Measurements from ENCODE around the gene TNPO2. TPM values are rescaled to one million over a fixed set of nuclear protein-coding genes. Genes with fewer than 3 reads are reported as not detected.
A peak's percentile ranks its signal among the peaks of the same experiment; 100 is the strongest.

The TNPO2 gene
- polyA plus RNA-seq, 1 experiment, result 47.3 TPM

DNA sequence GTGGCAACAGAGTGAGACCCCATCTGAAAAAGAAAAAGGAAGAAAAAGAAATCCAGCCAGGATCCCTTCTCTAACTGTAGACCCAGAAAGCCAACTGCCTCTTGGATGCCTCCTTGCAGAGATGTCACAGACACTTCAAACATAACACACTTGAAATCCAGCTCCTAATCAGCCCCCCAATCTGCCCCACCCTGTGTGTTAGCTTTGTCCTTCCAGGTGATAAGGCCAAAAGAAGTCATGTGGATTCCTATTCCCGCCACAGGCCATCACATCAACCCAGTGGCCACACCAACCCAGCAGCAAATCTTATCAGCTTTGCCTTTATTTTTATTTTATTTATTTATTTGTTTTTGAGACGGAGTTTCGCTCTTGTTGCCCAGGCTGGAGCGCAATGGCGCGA is 36.0 kb upstream of the TNPO2 start:
- no peak for TF ChIP-seq CTCF (IDR thresholded peaks at IDR 0.05; ENCODE audit: low read depth, low read length)
- DNase-seq (ENCODE audit: low read depth, low spot score), result no peak
- Histone ChIP-seq H3K27me3 (ENCODE audit: control insufficient read depth, insufficient read depth, low read length) (no peaks in the 10 kb centered on the region), H3K9me3 (ENCODE audit: control insufficient read depth, insufficient read depth, low read length) (peaks cover 6% of the 10 kb centered on the region), H3K27ac (ENCODE audit: low read depth, low read length) (no peak overlapping the region), H3K4me3 (ENCODE audit: low read depth, low read length) (no peak overlapping the region)
- POLR2A ChIA-PET, result no interaction called here
- CTCF ChIA-PET, result interaction anchor here (0.8 to 11.9 kb wide), 15 partner anchors 7 to 173 kb away, joined by 3 to 410 read pairs (median 6); partner anchors contain the start of genes GET3, JUNB, PRDX2 and THSD8

DNA sequence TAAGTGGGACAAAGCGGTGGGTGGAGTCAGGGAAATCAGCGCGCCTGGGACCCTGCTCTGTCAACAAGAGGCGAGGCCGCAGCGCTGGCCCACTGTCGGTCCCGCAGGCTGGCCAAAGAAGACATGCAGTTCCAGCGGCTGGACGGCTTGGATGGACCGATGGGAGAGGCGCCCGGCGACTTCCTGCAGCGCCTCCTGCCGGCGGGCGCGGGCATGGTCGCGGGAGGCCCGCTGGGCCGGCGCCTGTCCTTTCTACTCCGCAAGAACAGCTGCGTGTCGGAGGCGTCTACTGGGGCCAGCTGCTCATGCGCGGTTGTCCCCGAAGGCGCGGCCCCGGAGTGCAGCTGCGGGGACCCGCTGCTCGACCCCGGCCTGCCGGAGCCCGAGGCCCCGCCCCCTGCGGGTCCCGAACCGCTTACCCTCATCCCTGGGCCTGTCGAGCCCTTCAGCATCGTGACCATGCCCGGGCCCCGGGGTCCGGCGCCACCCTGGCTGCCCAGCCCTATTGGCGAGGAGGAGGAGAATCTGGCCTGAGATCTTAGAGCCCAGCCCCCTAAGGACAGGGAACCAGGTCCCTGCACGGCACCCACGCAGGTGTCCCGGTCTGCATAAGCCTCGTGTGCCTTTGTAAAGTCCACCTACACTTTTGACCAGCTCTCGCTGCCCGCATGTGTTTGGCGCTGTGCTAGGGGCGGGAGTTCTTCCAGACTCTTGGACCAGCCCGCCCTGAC is 34.0 kb upstream of the TNPO2 start:
- peak overlapping the region; percentile 53 for H3K4me3 ChIP-seq (ENCODE audit: low read depth, low read length)
- H3K27me3 ChIP-seq (ENCODE audit: control insufficient read depth, insufficient read depth, low read length), result peaks cover 3% of the 10 kb centered on the region
- H3K9me3 ChIP-seq (ENCODE audit: control insufficient read depth, insufficient read depth, low read length), result no peaks in the 10 kb centered on the region; the same call in 1 of the 2 replicates
- H3K27ac ChIP-seq (ENCODE audit: low read depth, low read length), result no peak overlapping the region
- DNase-seq (ENCODE audit: low read depth, low spot score), result no peak
- ChIA-PET CTCF (interaction anchor here (0.6 to 11.9 kb wide), 32 partner anchors 8 to 1082 kb away, joined by 3 to 247 read pairs (median 4); partner anchors contain the start of genes GET3 and RNASEH2A), POLR2A (interaction anchor here (0.6 to 2.4 kb wide), 4 partner anchors 9 to 36 kb away, joined by 3 to 10 read pairs (median 3); partner anchors contain the start of genes JUNB and TRIR)
- TF ChIP-seq CTCF (IDR thresholded peaks at IDR 0.05; ENCODE audit: low read depth, low read length), result peak; percentile 76

- Histone ChIP-seq H3K4me3 (ENCODE audit: low read depth, low read length) (no peak overlapping the region), H3K27ac (ENCODE audit: low read depth, low read length) (no peak overlapping the region), H3K9me3 (ENCODE audit: control insufficient read depth, insufficient read depth, low read length) (no peaks in the 10 kb centered on the region; the same call in 1 of the 2 replicates), H3K27me3 (ENCODE audit: control insufficient read depth, insufficient read depth, low read length) (peaks cover 10% of the 10 kb centered on the region)
- TF ChIP-seq CTCF (IDR thresholded peaks at IDR 0.05; ENCODE audit: low read depth, low read length), result no peak
- POLR2A ChIA-PET, result interaction anchor here (0.6 to 0.9 kb wide), 2 partner anchors 9 to 16 kb away, joined by 3 read pairs; no protein-coding TSS in a partner anchor
- CTCF ChIA-PET, result interaction anchor here (1.6 to 5.1 kb wide), 4 partner anchors 10 to 41 kb away, joined by 3 to 52 read pairs (median 28); no protein-coding TSS in a partner anchor
- DNase-seq (ENCODE audit: low read depth, low spot score), result no peak
Observed at GRCh38 chr19:12756150-12756883, 32.6 kb upstream of the TNPO2 start.

GRCh38 chr19:12754465-12755196 is 30.9 kb upstream of the TNPO2 start:
- no peak overlapping the region for H3K4me3 ChIP-seq (ENCODE audit: low read depth, low read length)
- POLR2A ChIA-PET, result no interaction called here
- TF ChIP-seq CTCF (IDR thresholded peaks at IDR 0.05; ENCODE audit: low read depth, low read length), result no peak

More at GRCh38 chr19:12754465-12755196, 30.9 kb upstream of the TNPO2 start:
- Histone ChIP-seq H3K9me3 (ENCODE audit: control insufficient read depth, insufficient read depth, low read length) (no peaks in the 10 kb centered on the region; the same call in 1 of the 2 replicates), H3K27me3 (ENCODE audit: control insufficient read depth, insufficient read depth, low read length) (peaks cover 12% of the 10 kb centered on the region), H3K27ac (ENCODE audit: low read depth, low read length) (no peak overlapping the region)
- CTCF ChIA-PET, result interaction anchor here (0.6 to 5.1 kb wide), 5 partner anchors 11 to 92 kb away, joined by 3 to 52 read pairs (median 6); no protein-coding TSS in a partner anchor
- DNase-seq (ENCODE audit: low read depth, low spot score), result no peak

All from AG04450 (cell line).